K562 (cell line): ENCODE measurements around the gene IL1RAPL2. TPM values are rescaled to one million over a fixed set of nuclear protein-coding genes. Genes with fewer than 3 reads are reported as not detected.

ENCODE experiments used
- ATAC-seq: fragments of 200-7000 bp; cut with Tn5 transposase; 3 replicates; pipeline ENCODE4 v1.9.1; 2020; ENCODE audit warnings: moderate library complexity
- BruUV-seq: library from RNA; stranded (reverse); fragments of 400-500 nt; replicated peaks from 2 replicates; lab custom pipeline; 2021; lab: Mats Ljungman, UMichigan
- CTCF ChIA-PET: fragments of 300-600 bp; formaldehyde crosslinking; extraction: SDS; loops from one replicate; lab custom pipeline; 2021; ENCODE audit warnings: low intra/inter-chr PET ratio; lab: Yijun Ruan, JAX
- POLR2A ChIA-PET: fragments of 300-600, 350-650 bp; sonication (Branson Sonifier 250); formaldehyde crosslinking; extraction: SDS; loops from one replicate; lab custom pipeline; 2021; ENCODE audit warnings: antibody characterized with exemption, inconsistent platforms; lab: Yijun Ruan, JAX
- DNase-seq, 4 experiments: peaks; one replicate each; pipeline versions ENCODE4 v3.0.0 to v3.0.0-alpha.2; 2011 to 2018; ENCODE audit warnings: low spot score in 3 of 4, mixed read lengths in 3 of 4; ENCODE audit errors: extremely low read depth in 1 of 4
- FAIRE-seq: peaks from 2 replicates; lab custom pipeline; 2011; peaks lifted over from hg19 to GRCh38; lab: Jason Lieb, UNC
- H2AFZ ChIP-seq: 2 replicates; pipeline ENCODE4 v1.6.0; 2011; ENCODE audit warnings: low read depth, low read length, control low read depth, inconsistent platforms
- H3K27ac ChIP-seq: fragments of 200-600 bp; 3 replicates; pipeline ENCODE4 v1.8.0; 2011; ENCODE audit warnings: low read depth, mild to moderate bottlenecking, control low read depth, inconsistent platforms, low read length, moderate library complexity, mixed read lengths; ENCODE audit errors: extremely low read depth
- H3K27me3 ChIP-seq, 2 experiments: fragments of 300-600 bp in 1 of 2; 2 replicates in 1 of 2; 3 replicates in 1 of 2; pipeline versions ENCODE4 v1.6.0 to v1.8.0; 2011; ENCODE audit warnings: inconsistent platforms in 2 of 2, low read length in 2 of 2, mild to moderate bottlenecking in 1 of 2, mixed read lengths in 1 of 2, moderate library complexity in 1 of 2; ENCODE audit not compliant: control insufficient read depth in 2 of 2, insufficient read depth in 2 of 2
- H3K36me3 ChIP-seq: fragments of 300-600 bp; 3 replicates; pipeline ENCODE4 v1.8.0; 2011; ENCODE audit warnings: mild to moderate bottlenecking, low read length, inconsistent platforms; ENCODE audit not compliant: control insufficient read depth, insufficient read depth
- H3K4me1 ChIP-seq, 2 experiments: fragments of 200-600 bp in 1 of 2; replicated peaks in 1 of 2; 2 replicates in 1 of 2; 3 replicates in 1 of 2; pipeline versions ENCODE4 v1.5.1 to v1.8.0; 2011; ENCODE audit warnings: inconsistent platforms in 2 of 2, low read length in 2 of 2, mild to moderate bottlenecking in 1 of 2, mixed read lengths in 1 of 2, moderate library complexity in 1 of 2; ENCODE audit not compliant: control insufficient read depth in 2 of 2, insufficient read depth in 2 of 2
- H3K4me2 ChIP-seq: 2 replicates; pipeline ENCODE4 v1.6.1; 2011; ENCODE audit warnings: low read length, control low read depth, inconsistent platforms, mixed read lengths; ENCODE audit not compliant: insufficient read depth
- H3K4me3 ChIP-seq: fragments of 200-600 bp; sonication (generic), shearing (Covaris generic); 2 replicates; pipeline ENCODE4 v1.5.1; 2016; ENCODE audit warnings: control low read depth, inconsistent platforms
- H3K79me2 ChIP-seq: fragments of 200-600 bp; 3 replicates; pipeline ENCODE4 v1.8.0; 2011; ENCODE audit warnings: low read length, inconsistent platforms; ENCODE audit not compliant: control insufficient read depth, insufficient read depth
- H3K9ac ChIP-seq, 2 experiments: 2 replicates each; pipeline versions ENCODE4 v1.6.0 to v1.6.1; 2011; ENCODE audit warnings: low read depth in 2 of 2, low read length in 2 of 2, control low read depth in 1 of 2, inconsistent platforms in 1 of 2, mild to moderate bottlenecking in 1 of 2, mixed read lengths in 1 of 2; ENCODE audit not compliant: insufficient read depth in 1 of 2
- H3K9me1 ChIP-seq: one replicate; pipeline ENCODE4 v1.6.0; 2011; ENCODE audit warnings: inconsistent platforms, mild to moderate bottlenecking, low read length, moderate library complexity; ENCODE audit not compliant: control insufficient read depth, insufficient read depth
- H3K9me3 ChIP-seq: replicated peaks from 2 replicates; pipeline ENCODE4 v1.5.1; 2011; ENCODE audit warnings: low read depth, low read length, inconsistent platforms; ENCODE audit not compliant: control insufficient read depth, insufficient read depth
- H4K20me1 ChIP-seq: replicated peaks from 2 replicates; pipeline ENCODE4 v1.6.1; 2011; ENCODE audit warnings: low read length, inconsistent platforms, mixed read lengths; ENCODE audit not compliant: control insufficient read depth, insufficient read depth
- CHD4 ChIP-seq: fragments of 200-600 bp; sonication (generic); IDR thresholded peaks from 3 replicates; pipeline ENCODE4 v1.6.1; 2012; ENCODE audit warnings: low read depth, mild to moderate bottlenecking, mixed read lengths, low read length, inconsistent platforms; ENCODE audit not compliant: insufficient read depth, insufficient replicate concordance, poor library complexity, severe bottlenecking
- CSDE1 ChIP-seq, 2 experiments: fragments of 450-650 bp; IDR thresholded peaks; 2 replicates each; pipeline ENCODE4 v1.6.1; 2016; ENCODE audit warnings: mild to moderate bottlenecking in 1 of 2
- SMAD4 ChIP-seq: fragments of 250-450 bp; sonication (Bioruptor Pico); conservative IDR thresholded peaks from 2 replicates; pipeline ENCODE4 v1.8.0; 2021; ENCODE audit warnings: inconsistent platforms, mild to moderate bottlenecking, moderate library complexity
- ZBTB2 ChIP-seq: fragments of 450-650 bp; IDR thresholded peaks from 2 replicates; pipeline ENCODE4 v1.6.1; 2016; ENCODE audit warnings: antibody characterized with exemption
- ZNF134 ChIP-seq: fragments of 250-450 bp; sonication (Bioruptor Pico); conservative IDR thresholded peaks from 2 replicates; pipeline ENCODE4 v1.4.0; 2020
- ZNF140 ChIP-seq: fragments of 250-450 bp; sonication (Bioruptor Pico); IDR thresholded peaks from 2 replicates; pipeline ENCODE4 v1.8.0; 2021; ENCODE audit warnings: moderate library complexity, mild to moderate bottlenecking, inconsistent platforms
- ZNF3 ChIP-seq: fragments of 250-450 bp; sonication (Bioruptor Pico); IDR thresholded peaks from 2 replicates; pipeline ENCODE4 v1.5.0; 2021; ENCODE audit warnings: mild to moderate bottlenecking, moderate library complexity
- WGBS: fragments of 100-300 bp; shearing (Covaris generic); methylation state at CpG from one replicate; pipeline ENCODE4 v1.1.6; 2016; ENCODE audit warnings: low coverage, mixed read lengths; ENCODE audit not compliant: insufficient coverage; ENCODE audit errors: missing lambda C conversion rate; 5-methylcytosine and 5-hydroxymethylcytosine counted together
- in situ Hi-C: fragments of 300-500 bp; cut with MboI; formaldehyde crosslinking; loops from 4 replicates; pipeline ENCODE4 v1.15.0; 2018; ENCODE audit warnings: inconsistent platforms, mixed read lengths
- intact Hi-C: fragments of 100-400 bp; cut with micrococcal nuclease; formaldehyde crosslinking; loops from 2 replicates; pipeline ENCODE4 v1.14.2; 2022
- polyA plus RNA-seq, 8 experiments: library from polyadenylated mRNA; depleted of rRNA in 4 of 8; stranded (reverse) in 5 of 8; unstranded in 3 of 8; fragments of >200 nt; fragmentation: Nextera tagmentation in 2 of 8; fragmentation: Illumina TruSeq in 1 of 8; extraction: Ambion mirVana in 2 of 8; extraction: Trizol in 1 of 8; gene quantifications; 2 replicates each; pipeline versions ENCODE4 v1.2.1 to v1.2.3, GENCODE V29; 2011 to 2014; ENCODE audit warnings: inconsistent platforms in 1 of 8, missing spikeins in 1 of 8
- total RNA-seq, 7 experiments: library from RNA; depleted of rRNA in 6 of 7; stranded (reverse); fragments of >200 nt in 6 of 7; fragmentation: Illumina TruSeq in 2 of 7; extraction: Trizol in 2 of 7; gene quantifications; 2 replicates each; pipeline versions ENCODE4 v1.2.1 to v1.2.3, GENCODE V29; 2011 to 2021; ENCODE audit warnings: low replicate concordance in 1 of 7

The IL1RAPL2 gene
- total and polyA plus RNA-seq, 9 of the 15 experiments (the other 6 are each of a cell fraction or from before 2014, with no cell fraction given) = not detected

GRCh38 chrX:105098812-105099211, 532.8 kb downstream of the IL1RAPL2 start:
- no peak for ATAC-seq
- TF ChIP-seq SMAD4 (no peak), ZNF134 (no peak), CHD4 (no peak), ZNF140 (CRISPR knock-in tag) (no peak), ZNF3 (CRISPR knock-in tag) (no peak), ZBTB2 (no peak), CSDE1 (IDR thresholded peaks at IDR 0.05) (no peak)
- Histone ChIP-seq H3K9ac (no peak overlapping the region), H2AFZ (no peak overlapping the region), H3K27me3 (no peaks in the 10 kb centered on the region), H3K4me3 (no peak overlapping the region), H3K36me3 (no peaks in the 10 kb centered on the region), H3K27ac (no peak overlapping the region), H3K9me1 (no peaks in the 10 kb centered on the region), H3K4me1 (no peaks in the 10 kb centered on the region), H3K4me2 (no peak overlapping the region), H3K79me2 (no peaks in the 10 kb centered on the region), H3K9me3 (no peaks in the 10 kb centered on the region), H4K20me1 (no peaks in the 10 kb centered on the region)
- BruUV-seq = no TSS peak
- FAIRE-seq = no peak
- POLR2A ChIA-PET = no interaction called here
- intact Hi-C loops = no loop called here
- no peak for DNase-seq
- CTCF ChIA-PET = no interaction called here
- in situ Hi-C loops = no loop called here
- WGBS = 0% methylated on average over 4 of the region's 4 CpGs
